Stimulated activated CD8-positive, alpha-beta memory T cell treated with anti-CD3 and anti-CD28 coated beads, Interleukin-4, amount 100 ng/mL, for 48 hours (primary cell): ENCODE data around the gene PHB1.
"Not testable (repeated sequence)": the region's sequence is repeated elsewhere in the genome, so short reads cannot be mapped to it uniquely, and the experiment has no call there.

Experiments
- DNase-seq: peaks from one replicate; pipeline ENCODE4 v3.0.0-alpha.2; 2020

PHB1 gene

DNA sequence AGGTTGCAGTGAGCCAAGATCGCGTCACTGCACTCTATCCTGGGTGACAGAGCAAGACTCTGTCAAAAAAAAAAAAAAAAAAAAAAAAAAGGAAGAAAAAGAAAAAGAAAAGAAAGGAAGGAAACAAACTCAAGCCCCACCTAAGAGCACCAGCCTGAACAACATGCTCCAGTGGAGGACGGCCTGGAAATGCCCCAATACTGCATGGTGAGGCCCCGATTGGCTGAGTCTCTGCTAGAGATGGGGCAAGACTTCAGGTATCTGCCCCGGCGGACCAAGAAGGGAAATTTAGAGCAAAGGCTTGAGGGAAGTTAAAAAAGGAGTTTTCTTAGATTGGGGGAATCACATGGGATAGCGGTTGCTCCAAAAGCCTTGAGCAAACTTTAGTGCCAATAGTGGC is 42.3 kb downstream of the PHB1 start:
- DNase-seq, result no peak

DNA sequence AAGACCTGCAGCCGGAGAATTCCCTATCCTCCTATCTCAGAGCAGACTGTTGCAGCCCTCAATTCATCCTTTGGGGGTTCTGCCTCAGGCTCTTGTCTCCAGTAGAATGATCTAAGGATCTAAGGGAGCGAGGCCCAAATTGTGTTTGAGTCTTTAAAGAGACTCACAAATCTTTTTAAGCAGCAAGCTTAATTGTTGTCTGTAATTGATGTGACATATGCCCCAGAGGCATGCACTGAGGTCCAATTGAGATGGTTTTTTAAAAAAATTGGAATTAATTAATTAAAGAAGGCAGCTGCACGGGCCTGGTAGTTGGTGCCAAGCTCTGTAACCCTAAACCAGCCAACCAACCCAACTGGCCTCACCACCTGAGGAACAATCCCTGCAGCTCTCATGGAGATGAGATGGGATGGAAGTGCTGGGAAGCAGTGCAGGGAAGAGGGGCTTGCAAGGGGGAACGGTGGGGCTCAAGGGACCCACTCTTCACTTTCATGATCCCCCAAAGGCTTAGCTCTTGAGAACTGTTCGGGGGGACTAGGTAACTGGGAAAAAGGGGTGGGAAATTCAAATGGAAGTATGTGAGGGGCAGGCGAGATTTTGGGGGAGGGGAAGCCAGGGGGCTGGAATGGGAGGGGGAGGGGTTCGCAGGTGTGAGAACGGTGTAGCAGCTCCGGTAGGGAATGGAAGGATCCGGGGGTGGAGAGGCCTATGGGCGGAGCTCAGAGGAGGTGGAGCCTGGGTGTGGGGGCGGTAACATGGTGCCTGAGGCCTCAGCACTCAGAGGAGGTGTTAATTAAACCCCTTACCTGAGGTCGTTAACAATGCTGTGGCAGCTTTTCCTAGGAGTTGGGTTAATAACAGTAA is 43.5 kb downstream of the PHB1 start:
- no peak for DNase-seq

DNA sequence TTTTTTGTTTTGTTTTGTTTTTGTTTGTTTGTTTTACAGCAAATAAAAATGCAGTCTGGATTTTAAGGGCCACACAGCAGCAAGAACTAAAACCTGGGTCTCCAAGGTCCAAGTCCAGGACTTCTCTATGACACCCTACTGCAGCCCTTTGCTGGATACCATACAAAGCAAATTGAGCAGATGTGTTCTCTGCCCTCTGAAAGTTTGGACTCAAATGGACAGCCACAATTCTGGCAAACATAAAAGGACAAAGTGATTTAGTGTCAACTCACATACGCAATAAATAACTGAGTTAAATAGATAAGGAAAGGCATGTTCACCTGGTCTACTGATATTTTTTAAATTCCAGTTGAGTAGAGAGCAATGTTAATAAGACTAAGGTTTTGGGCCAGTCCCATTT is 44.9 kb downstream of the PHB1 start:
- no peak for DNase-seq

DNA sequence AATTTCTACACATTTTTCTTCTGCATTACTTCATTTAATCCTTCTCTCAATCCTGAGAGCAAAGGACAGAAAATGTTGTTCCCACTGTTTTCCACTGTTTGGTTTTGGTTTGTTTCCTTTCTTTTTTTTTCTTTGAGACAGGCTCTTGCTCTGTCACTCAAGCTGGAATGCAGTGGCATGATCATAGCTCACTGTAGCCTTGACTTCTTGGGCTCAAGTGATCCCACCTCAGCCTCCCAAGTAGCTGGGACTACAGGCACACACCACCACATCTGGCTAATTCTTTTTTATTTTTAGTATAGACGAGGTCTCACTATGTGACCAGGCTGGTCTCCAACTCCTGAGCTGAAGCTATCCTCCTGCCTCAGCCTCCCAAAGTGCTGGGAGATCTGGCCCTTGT is 45.6 kb downstream of the PHB1 start:
- DNase-seq, result no peak

DNA sequence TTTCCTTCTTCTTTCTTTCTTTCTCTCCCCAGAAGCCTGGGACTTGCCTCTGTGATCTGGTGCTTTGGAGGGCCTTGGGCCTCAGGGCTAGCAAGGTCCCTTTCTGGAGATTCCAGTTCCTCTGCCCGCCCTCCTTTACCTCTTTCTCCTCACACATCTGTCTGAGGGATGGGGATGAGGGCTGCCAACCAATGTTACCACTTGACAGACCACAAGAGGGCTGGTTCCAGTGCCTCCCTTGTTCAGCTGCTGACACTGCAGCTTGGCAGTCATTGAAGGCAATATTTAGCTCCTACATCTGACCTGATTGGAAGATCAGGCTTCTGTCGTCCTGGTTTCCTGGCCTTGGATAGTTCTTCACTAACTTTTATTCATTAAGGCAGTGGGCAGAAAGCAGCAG is 49.0 kb downstream of the PHB1 start:
- no peak for DNase-seq

DNA sequence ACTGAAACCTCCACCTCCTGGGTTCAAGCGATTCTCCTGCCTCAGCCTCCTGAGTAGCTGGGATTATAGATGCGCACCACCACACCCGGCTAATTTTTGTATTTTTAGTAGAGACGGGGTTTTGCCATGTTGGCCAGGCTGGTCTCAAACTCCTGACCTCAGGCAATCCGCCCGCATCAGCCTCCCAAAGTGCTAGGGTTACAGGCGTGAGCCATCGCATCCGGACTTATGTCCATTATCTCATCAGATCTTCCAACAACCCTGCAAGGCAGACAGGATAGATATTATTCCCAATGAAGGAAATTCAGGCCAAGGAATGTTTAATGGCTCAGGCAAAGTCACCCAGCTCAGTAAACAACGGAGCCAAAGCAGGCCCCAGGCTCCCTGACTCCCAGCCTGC is 49.6 kb downstream of the PHB1 start:
- DNase-seq, result not testable (repeated sequence)

DNA sequence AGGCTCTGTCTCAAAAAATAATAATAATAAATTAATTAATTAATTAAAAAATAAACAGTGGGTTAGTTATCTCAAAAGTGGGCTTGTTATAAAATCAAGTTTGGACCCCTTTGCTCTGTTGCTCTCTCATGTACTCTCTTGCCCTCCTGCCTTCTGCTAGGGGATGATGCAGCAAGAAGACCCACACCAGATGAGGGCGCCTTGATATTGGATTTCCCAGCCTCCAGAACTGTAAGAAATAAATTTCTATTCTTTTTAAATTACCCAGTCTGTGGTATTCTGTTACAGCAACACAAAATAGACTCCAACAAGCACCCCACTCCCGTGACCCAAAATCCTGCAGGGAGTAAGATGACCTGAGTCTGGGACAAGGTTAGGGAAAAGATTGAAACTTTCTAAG is 50.6 kb downstream of the PHB1 start:
- no peak for DNase-seq

DNA sequence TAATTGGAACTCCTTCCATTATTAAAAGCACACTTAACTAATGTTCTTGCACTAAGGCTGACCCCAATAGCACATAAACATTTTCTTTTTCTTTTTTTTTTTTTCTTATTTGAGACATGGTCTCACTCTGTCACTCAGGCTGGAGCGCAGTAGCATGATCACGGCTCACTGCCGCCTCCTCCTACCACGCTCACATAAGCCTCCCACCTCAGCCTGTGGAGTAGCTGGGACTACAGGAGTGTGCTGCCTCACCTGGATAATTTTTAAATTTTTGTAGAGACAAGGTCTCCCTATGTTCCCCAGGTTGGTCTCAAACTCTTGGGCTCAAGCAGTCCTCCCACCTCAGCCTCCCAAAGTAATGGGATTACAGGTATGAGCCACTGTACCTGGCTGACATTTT is 51.4 kb downstream of the PHB1 start:
- DNase-seq, result no peak

DNA sequence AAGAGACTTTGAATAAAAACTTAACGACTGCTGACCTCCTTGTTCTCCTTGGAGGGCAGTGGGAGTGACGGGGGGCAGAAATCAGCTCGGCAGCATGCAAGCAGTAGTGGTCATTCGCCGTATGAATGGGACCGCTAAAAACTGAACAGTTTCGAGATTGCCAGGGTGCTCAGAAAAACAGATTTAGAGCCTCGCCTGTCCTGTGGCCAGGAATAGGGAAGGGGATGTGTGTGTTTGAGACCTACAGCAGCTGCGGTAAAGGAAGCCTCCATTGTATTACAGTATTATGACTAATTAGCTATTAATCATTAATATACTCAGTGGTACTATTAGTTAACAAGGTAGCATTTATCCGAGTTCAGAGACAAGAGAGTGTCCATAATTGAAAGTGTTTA is 52.0 kb downstream of the PHB1 start:
- DNase-seq, result no peak

DNA sequence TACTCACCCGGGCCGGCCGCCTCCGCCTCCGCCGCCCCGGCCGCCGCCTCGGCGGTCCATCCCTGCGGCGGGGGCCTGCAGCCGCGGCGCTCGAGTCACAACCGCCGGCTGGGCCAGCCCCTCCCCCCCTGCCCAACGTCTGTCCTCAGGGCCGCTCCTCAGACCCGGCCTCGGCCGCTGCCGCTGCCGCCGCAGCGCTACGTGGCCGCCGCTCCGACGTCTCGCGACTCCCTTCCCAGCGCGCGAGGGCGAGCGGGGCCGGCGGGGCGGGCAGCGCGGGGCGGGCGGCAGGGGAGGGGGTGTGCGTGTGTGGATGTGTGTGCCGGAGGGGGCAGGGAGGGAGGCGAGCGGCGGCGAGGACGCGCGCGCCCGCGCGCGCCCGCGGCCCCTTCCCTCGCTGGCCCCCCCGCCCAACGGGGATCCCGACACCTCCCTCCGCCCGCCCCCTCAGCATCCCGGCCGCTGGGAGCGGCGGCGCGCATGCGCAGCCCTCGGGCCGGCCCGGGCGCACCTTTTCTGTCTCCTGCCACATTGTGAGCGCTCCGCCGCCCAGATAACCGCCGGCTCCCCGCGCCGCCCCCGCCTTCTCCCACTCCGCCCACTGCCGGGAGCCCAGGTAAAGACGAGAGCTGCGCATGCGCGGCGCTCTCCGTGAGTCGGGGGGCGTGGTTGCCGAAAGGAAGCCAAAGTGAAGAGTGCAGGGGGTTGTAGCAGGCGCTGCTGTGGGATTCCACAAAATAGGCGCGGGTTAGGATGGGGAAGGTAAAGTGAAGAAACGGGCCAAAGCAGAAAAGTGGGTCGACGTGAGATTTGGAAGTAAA is 52.6 kb downstream of the PHB1 start, which contains the start of gene ZNF652:
TSS of gene ZNF652 (minus strand) at position 349 of the 821 bp plus-strand sequence. CDS start 44,525 bp downstream, outside the sequence.
- DNase-seq, result peak; percentile 88

DNA sequence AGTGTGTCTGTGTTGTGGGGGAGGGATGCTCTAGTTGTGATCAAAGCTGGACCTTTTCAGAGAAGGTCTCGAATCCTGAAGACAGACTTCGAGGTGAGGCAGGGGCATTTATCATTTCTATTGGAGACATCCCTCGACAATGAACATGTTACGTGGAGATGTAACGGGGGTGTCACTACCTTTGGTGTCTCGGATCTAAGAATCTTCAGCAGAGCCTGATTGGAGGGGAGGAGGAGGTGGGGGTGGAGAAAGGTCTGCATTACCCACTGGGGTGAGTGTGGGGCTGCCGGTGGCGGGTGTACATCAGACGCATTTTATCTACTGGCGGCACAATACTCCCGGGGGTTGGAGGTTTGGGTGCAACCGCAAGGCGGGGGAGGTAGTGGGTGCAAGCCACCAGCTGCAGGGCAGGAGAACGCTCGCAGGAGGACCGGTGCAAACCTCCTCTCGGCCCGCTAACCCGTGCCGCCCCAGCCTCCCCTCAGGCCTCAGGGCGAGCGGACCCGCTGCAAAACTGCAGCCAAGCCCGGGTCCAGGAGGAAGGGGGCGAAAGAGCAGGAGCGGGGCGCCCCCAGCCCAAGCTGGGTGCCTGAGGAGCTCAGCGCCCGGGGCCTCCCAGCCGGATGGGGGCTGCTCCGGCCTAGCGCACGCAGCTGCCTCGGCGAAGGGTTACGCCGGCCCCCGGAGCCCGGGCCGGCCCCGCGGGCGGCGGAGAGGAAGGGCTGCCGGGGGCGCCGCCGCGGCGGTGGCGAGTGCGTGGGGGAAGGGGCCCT is 53.4 kb downstream of the PHB1 start:
- DNase-seq, result peak; percentile 75

DNA sequence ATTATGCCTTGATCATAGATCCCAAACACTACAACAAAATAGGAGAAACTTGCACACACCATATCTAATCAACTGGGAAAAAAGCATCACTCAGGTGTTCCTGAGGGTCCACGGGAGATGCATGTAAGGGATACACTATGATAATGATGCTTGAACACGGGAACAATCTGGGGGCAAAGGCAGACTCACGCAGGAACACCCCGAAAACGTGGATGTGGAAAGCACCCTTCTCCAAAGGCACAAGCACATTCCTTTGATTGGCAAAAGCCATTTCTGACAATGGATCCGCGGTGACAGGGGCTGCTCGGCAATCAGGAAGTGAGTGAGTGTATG is 53.9 kb downstream of the PHB1 start:
- peak; percentile 60 for DNase-seq

DNA sequence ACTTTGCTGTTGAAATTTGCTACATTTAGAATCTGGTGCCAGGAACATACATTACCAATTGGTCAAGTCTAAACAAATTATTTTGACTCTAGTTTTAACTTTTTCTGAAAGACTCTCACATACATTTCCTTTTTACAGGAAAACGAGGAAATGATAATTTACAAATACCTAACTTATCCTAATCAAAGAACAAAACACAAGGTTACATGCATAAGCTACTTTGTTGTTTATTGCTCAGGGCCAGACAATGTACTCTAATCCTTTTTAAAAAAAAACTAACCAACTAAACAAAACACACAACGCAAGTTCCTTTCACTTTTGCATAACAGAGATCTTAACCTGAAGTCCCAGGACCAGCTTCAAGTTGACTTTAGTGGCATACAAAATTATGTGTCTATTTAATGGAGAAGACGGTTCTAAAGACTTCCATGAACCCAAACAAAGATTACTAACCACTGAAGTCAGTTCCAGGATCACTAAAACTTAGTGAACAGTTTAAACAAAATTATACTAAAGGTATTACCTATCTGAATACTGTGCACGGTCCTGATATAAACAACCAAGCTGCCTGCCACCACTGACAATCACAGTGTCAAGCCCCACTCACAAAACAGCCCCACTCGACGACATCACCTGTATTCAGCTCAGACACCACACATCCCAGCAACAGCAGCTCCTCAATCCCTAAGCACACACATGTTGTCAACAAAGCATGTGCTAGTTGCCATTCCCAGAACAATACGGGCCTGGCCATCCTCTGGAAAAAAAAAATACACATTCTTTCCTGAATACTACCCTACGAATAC is 54.5 kb downstream of the PHB1 start:
- no peak for DNase-seq

DNA sequence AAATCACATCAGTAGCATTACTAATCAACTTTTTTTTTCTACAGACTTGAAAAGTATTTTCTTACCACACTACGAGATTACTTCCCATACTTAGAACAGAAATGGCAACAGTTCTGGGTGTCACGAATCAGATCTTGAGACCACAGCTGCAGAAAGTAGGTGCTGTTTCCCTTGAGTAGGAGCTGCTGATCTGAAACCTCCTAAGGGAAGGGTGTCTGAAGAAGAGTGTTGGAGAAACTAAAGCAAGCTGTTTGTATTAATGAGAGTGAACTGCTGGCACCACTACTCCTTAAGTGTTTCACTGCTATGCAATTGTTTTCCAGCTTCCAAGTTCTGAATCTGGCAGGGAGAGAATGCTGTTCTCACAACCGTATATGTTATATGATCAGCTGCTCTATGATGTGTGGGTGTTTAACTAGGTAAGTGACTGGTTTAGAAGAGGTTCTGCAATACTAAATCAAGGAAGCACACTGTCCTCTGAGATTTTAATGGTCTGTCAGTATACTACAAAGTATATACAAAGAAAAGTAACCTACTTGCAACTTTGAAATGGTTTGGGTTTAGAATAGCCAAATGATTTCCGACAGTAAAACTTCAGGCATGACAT is 55.9 kb downstream of the PHB1 start:
- no peak for DNase-seq

DNA sequence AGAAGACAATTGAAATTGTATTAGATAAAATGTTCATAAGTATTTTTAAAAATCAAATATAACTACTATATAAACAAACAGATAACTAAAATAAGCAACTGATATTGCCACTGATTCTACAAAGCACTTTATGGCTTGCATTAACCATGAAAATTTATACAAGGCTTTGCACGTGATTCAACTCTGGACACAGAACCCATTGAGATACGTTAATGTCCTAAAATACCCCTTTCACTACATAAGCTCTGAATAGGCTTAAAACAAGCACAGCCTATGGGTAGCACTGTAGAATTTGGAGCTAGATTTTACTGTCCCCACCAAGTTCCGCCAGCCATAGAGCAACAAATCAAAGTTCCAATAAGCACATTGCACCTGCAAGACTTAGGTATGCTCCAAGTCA is 57.2 kb downstream of the PHB1 start:
- no peak for DNase-seq

DNA sequence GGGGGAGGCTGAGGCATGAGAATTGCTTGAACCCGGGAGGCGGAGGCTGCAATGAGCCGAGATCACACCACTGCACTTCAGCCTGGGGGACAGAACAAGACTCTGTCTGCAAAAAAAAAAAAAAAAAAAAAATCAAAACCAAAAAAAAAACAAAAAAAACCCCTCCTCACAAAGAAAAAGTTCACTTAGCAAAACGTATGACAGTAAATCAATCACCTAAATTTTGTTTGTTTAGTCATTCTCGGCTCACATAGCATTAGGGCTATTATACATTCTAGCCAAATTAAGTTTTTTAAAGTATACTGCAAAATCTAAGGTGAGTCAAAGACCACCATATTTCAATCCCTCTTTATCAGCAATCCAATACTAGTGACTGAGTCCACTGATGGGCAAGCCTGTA is 58.4 kb downstream of the PHB1 start:
- DNase-seq, result no peak
